Fibroblast of lung (primary cell): ENCODE measurements around the gene CENPH.
"Not testable (repeated sequence)": the region's sequence is repeated elsewhere in the genome, so short reads cannot be mapped to it uniquely, and the experiment has no call there.

Experiments
- EZH2 ChIP-seq: IDR thresholded peaks from 2 replicates; pipeline ENCODE4 v1.5.1; 2012; ENCODE audit warnings: low read length, control low read depth, mild to moderate bottlenecking; ENCODE audit errors: missing control alignments
- TF ChIP-seq, protein P1 (sequence below), 2 donors: IDR thresholded peaks in 1 of 2; conservative IDR thresholded peaks in 1 of 2; 1 replicate in 1 of 2; 2 replicates in 1 of 2; pipeline ENCODE4 v1.5.1; 2011 to 2012; ENCODE audit warnings: low read length in 2 of 2, control low read depth in 1 of 2, inconsistent platforms in 1 of 2, low read depth in 1 of 2, mild to moderate bottlenecking in 1 of 2

DNA sequence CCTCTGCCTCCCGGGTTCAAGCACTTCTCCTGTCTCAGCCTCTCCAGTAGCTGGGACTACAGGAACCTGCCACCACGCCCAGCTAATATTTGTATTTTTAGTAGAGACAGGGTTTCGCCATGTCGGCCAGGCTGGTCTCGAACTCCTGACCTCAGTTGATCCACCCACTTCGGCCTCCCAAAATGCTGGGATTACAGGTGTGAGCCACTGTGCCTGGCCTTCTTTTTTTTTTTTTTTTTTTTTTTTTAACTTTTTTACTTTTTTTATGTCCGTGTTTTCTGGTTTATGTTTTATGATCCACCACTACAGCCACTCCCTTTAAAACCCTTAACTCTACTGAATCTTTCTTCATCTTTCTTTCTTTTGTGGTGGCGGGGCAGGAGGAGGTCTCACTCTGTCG, 47.4 kb downstream of the CENPH start:
- TF ChIP-seq, protein P1, sequence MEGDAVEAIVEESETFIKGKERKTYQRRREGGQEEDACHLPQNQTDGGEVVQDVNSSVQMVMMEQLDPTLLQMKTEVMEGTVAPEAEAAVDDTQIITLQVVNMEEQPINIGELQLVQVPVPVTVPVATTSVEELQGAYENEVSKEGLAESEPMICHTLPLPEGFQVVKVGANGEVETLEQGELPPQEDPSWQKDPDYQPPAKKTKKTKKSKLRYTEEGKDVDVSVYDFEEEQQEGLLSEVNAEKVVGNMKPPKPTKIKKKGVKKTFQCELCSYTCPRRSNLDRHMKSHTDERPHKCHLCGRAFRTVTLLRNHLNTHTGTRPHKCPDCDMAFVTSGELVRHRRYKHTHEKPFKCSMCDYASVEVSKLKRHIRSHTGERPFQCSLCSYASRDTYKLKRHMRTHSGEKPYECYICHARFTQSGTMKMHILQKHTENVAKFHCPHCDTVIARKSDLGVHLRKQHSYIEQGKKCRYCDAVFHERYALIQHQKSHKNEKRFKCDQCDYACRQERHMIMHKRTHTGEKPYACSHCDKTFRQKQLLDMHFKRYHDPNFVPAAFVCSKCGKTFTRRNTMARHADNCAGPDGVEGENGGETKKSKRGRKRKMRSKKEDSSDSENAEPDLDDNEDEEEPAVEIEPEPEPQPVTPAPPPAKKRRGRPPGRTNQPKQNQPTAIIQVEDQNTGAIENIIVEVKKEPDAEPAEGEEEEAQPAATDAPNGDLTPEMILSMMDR (conservative IDR thresholded peaks at IDR 0.05 in 1 of 2, IDR thresholded peaks at IDR 0.05 in 1 of 2; ENCODE audit: low read depth in 1 of 2, low read length in 2 of 2): not testable (repeated sequence)
- not testable (repeated sequence) for TF ChIP-seq EZH2
